GM21515 (cell line): Measurements from ENCODE around the gene NTM.

ENCODE experiments used
- ATAC-seq: cut with Tn5 transposase; IDR thresholded peaks from one replicate; pipeline ENCODE4 v1.9.1; 2021; ENCODE audit not compliant: unreplicated experiment

The NTM gene

DNA sequence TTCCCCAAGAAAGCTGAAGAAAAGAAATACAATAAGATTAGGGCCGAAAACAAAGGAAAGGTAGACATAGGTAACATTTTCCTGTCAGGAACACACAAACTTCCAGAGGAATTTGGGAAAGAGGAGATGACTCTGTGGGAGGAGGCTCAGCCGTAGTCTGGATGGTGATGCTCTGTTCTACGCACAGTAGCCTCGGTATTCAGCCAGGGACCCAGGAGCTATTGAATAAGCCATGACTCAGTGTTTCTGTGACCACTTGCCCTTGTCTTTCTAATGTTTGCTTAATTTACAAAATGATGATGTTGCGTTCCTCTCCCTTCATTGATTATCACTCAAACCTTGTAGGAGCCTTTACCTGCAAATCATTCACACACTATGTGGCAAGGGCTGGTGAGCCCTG lies 745.0 kb downstream of the NTM start:
- no peak for ATAC-seq

DNA sequence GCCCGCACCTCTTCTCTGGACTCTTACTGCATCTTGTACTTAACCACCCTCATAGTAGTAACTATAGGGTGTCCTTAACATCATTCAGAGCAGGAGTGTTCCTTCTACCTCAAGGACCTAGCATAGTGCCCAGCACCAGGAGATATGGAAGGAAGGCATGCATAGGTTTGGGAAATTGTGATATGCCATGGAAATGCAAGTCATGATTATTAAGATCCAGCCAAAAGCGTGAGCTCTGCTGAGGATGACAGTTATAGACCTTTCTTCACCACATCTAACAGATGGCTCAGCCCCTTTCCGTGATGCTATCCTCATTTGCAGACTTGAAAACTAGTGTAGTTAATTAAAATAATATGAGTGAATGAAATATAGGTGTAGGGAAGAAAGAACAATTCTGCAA lies 746.1 kb downstream of the NTM start:
- ATAC-seq: no peak

DNA sequence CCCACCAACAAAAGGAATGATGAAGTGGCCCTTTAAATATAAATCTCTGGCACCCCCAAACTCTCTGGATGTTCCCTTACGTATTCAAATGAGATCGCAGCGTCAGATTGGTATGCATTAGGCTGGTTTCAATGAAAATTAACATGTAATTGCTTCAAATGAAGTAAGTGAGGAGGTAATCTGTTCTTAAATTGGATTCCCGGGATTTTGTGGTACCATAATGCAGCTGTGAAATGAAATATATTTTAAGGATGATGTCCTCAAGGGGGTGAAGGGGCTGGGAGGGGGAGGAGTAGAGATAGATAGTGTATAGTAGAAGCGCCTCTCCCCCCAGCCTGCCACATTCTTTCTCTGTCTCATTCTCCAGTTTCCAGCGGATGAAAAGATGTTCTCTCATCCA lies 748.2 kb downstream of the NTM start:
- no peak for ATAC-seq

DNA sequence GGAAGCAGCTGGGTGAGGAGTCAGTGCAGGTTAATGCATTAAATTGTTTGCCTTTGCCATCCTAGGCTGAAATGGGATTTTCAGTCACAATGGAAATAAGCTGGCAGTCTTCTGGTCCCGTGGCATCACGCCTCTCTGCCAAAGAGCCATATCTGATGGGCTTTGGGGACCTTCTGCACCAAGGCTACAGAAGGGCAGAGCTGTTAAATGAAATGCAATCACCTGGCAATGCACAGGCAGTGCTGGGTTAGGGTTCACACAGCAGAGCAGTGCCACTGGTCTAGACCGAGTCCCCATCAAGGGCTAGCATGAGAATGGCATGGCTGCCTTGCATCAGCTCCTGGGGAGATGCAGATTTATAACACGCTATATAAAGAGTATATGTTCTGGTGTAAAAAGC lies 749.2 kb downstream of the NTM start:
- no peak for ATAC-seq

DNA sequence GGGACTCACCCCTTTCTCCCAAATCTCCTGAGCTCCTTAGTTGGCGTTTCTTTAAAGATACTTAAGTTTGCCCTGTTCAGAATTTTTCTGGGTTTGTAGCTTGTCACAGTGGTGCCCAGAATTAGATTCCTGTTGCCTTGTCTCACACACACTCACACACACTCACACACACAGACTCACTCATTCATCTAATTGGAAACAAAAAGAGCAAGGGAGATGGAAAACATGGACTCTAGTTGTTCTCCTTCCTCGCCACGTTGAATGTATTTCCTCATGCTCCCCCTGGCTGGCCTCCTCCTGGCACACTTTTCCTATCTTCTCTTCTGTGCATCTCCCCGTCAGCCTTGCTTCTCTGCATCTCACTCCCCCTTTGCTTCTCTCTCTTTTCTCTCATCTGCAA lies 752.3 kb downstream of the NTM start:
- no peak for ATAC-seq

DNA sequence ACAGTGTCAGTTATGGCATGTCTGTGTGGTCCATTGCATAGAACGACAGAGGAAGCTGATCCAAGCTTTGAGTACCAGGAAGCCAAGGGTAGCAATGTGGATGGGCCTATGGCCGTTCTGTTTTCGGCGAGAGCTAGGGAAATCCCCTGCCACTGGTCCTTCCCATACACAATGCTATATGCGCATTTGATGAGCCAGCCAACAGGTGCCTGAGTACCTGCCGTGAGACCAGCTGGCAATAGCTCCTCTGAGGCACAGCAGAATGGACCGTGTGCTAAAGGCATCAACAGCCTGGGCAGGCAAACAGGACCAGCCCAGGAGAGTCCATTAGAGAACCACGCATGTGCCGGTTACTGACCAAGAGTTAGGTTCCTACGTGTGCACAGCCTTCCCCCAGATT lies 753.0 kb downstream of the NTM start:
- no peak for ATAC-seq

DNA sequence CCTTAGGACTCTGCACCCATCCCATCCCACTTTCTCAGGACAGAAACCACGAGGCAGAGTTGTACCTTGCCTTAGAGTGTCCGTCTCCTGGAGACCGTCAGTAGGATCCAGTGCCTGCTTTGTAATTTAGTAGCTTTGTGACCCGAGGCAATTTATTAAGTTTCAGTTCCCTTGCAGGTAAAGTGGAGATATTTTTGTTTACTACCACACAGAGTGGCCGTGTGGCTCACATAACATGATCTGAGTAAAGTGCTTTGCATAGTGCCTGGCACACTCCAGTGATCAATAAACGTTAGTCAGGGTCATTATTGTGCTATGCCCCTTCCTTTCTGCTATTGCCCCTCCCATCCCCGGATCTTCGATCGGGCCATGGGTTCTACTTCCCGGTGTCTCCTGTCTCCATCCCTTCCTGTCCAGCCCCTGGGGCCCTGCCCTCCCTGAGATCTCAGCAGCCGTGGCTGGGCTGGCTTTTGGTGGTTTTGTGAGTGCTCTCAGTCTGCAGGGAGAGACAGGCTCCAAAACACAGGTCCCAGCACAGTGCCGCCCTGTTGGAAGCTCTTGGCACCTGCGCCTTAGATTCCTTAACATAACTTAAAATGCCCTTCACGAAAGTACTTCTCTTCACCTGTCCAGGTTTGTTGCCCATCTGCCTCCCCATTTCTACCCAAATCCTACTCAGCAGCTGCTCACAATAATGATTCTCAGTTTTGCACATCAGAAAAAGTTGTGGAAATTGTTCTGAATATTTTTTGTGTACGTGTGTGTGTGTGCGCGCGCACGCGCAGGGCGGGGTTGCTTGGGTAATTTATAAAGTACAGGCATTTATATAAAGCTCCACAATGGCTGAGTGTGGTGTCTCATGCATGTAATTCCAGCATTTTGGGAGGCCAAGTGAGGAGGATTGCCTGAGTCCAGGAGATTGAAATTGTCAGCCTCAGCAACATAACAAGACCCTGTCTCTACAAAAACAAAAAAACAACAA lies 753.7 kb downstream of the NTM start:
- ATAC-seq: no peak

DNA sequence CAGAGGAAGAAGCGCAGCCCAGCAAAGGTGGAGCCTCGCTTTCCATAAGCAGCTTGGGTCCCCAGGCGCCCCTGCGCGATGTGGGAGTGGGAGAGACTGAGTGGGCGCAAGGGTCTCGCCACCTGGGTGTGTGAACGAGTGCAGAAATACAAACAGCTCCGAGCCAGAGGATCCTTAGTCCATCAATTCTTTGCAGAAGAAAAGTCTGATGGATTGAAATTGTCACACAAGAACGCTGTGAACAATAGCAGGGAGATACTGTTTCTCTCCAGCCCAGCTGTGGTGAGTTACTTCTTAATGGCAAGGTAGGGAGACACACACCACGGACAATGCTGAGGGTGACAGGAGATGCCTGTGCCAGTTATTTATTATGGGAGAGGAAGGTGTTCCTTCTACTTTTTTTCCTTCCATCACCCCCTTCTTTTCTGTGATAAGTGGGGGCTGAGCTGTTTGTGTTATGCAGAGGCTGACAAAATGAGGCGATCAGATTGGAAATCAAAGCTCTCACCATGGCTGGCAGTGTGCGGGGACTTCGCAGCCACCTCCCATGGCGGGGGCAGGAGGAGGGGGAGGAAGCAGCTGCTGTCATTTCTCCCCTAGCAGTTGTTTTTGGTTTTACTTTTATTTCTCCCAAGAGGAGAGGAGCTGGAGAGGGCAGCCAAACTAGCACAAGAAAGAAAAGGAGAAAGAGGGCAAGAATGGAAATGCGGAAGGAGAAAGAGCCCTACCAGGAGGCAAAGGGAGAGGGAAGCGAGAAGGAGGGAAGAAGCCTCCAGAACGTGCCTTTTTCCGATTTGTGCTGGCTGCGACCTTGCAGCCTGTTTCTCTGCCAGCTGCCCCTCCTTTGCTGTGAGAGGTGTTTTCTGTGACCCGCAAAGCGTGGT lies 755.8 kb downstream of the NTM start:
- peak; percentile 51 for ATAC-seq

DNA sequence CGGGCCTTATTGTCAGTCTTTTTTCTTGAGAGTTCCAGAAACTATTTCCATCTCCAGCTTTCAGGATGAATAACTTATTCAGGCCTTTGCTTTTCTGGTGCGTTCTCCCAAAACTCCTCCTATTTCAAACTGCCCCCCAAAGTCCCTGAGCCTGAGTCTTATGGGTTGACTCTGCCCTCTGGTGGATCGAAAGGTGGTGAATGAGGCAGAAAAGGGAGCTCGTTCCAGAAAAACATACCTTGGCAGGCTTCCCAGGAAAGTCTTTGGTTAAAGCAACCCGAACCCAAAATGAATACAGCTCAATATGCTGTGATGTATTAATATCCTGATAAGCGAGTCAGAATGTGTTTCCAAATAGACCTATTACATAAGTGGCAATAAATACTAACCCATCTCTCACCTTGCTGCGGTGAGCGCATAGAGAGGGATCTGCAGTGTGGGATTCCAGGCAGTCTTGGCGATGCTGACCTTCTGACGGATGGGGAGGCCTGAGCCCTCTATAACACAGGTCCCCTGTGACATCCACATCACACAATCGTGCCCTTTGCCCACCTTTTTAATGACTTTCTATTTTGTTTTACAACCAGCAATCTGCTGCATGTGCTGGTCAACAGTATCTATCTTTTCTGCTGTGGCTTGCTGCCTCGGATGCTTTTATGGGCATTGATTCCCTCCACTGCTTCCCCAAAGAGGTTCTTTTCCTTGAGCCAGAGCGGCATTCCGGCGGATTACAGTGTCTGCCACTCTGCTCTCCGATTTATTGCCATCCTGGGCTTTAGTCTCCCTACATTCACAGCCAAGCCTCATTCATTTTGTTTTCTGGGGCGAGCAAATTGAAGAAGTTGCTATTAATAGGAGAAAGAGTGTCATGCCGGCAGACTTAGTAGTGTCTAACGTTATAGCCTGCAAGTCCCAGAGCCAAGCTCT lies 756.8 kb downstream of the NTM start:
- no peak for ATAC-seq

DNA sequence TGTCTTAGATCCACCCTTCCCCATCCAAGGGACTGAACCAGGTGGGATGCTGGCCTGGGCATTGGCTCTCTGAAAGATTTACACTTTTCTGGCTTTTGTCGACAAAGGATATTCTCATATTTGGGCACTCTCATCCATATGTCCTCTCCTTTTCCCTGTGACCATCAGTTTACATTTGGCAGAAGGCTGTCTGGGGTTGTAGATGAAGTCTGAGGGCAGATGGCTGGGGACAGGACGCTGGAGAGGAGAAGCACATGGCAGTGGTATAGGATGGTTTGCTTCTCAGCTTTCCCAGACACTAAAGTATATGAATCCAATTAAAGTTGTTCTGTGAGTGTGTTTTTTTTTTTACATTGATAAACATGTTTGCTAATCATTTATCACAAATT lies 757.5 kb downstream of the NTM start:
- no peak for ATAC-seq

DNA sequence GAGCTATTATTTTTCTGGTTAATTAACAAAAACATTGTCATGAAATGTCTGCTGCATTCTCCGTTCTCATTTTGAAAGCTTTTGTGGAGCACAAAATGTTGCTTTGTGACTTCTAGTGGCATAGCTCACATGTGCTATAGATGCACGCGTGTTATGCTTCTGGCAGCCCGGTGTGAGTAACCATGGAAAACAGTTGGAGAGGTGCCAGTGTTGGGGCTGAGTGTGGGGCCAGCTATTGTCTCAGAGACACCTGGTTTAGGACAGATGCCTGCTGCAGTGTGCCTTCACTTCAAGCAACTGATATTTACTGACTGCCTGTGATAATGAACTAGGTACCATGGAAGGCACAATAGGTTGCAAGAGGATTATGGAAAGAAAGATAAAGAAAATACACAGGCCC lies 760.6 kb downstream of the NTM start:
- no peak for ATAC-seq

DNA sequence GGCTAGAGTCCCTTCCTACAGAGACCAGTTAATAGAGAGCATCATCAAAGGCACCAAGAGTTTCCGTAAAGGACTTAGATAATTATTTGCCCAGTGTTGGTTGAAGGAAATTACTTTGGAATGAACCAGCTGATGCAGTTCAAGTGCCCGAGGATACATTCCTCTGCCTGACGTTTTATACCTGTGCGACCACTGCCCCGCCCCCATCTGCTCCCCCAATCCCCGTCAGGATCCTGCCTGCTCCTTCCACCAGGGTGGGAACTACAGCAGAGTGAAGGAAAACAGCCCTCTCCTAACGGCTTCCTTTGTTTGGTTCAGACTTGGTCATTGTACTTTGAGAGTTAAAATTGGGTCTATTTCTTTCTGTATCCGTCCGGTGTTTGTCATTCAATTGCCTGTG lies 761.5 kb downstream of the NTM start:
- ATAC-seq: no peak

DNA sequence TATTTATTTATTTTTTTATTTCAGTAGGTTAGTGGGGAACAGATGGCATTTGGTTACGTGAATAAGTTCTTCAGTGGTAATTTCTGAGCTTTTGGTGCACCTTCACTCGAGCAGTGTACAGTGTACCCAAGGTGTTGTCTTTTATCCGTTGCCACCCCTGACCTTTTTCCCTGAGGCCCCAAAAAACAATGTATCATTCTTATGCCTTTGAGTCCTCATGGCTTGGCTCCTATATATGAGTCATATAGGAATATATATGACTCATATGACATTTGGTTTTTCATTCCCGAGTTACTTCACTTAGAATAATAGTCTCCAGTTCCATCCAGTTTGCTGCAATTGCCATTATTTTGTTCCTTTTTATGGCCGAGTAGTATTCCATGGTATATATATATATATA lies 763.9 kb downstream of the NTM start:
- ATAC-seq: no peak

DNA sequence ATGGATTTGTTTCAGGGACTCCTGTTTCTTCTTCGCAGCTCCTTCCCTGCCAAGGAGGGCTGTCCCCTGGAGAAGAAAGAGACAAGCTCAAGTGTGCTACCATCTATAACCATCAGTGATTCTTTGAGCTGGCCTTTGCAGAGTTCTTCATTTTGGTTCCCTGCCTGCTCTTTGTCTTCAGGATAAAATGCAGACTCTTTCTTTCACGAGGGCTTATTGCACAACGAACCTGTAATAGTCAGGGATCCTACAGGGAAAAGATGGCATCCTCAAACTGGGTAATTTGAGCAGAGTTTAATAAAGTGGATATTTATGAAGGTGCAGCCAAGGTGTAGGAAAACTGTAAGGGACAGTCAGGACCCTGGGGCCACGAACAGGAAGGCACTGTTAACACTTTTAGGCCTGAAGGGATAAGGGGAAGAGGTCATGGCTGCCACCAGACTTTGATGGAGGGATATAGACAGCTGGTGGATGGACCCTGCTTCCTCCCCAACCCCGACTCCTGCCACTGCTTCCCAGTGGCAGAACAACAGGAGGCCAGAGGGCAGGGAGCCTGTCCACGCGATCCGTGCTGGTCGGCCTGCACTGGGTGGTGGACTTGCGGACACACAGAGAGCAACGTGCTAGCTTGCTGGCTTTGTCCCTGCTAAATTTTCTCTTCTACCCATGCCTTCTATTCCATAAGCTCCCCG lies 767.0 kb downstream of the NTM start:
- ATAC-seq: no peak

DNA sequence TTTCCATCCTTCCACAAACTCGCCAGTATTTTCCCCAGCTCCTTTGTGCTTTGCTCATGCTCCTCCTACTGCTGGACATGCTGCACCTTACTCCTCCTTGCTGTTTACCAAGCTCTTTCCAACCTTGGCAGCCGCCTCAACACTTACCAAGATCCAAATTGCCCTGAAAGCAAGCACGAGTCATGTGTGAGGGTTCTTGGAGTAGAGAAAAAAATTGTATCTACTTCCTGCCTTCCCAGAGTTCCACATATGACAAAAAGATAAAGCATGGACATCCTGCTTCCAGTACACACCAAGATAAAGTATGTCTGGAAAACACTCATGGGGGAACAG lies 767.5 kb downstream of the NTM start:
- ATAC-seq: no peak

DNA sequence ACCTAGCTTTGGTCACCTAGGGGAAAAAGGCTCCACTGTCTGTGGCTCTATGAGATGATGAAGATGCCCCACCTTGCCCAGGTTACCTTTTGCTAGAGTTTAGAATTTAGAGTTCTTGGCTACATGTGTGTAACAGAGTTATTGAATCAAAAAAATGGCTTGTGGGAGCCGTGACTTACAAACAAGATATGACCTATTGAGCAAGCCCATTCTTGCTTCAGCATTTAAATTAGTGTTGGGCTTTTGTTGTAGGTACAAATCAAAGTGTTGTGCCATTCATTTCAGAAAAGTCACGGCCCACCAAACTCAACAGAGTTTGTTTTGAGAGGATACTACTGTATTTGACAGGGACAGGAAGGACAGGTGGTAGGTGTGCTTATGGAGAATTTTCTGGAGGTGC lies 768.8 kb downstream of the NTM start:
- ATAC-seq: no peak

DNA sequence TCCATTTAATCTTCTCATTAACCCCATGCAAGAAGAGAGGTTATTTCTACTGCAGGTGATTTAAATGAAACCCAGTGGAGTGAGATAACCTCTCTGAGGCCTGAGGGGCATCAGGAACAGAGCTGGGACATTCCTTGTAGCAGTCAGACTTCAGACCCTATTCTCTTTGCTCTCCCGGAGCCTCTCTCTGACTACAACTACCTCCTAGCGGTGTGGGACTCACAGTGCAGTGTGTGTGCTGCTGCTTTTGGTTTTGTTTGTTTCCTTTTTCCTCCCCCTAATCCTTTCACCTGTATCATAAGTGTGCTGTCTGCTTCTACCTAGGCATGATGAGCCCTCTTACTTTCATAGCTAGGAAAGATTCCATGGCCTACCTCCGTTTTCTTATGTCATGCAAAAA lies 769.6 kb downstream of the NTM start:
- no peak for ATAC-seq

DNA sequence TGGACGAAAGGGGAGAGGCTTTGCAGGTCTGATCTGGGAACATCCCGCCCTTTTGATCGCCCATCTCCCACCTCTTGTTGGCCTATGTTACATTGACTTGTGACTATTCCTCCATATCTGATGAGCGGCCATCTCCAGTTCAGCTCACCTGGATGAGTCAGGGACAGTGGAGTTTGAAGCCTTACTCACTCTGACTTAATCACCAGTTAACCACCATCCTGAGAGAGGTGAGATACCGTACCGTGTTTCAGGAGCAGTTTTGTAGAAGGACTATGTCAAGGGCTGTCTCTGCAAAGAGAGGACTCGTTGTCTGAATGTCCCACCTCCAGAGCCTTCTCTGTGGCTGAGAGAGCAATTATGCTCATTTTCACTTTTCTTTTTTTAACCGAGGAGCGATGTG lies 771.7 kb downstream of the NTM start:
- no peak for ATAC-seq

DNA sequence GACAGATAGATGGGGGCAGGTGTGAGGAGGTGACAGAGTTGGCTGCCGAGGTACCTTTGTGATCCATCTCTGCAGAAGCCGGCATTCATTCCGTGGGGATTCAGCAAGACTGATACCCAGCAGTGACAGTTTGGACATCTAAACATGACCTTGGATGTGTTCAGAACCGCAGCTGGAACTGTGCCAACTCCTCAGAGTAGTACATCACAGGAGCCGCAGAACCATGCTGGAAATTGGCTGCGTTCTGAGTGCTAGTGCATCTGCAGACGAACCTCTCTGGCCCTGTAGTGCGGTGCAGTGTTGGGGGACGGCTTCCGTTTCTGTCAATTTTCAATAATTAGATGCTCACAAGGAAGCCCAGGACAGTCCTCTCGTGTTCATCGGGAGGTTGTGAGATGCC lies 772.1 kb downstream of the NTM start:
- no peak for ATAC-seq

DNA sequence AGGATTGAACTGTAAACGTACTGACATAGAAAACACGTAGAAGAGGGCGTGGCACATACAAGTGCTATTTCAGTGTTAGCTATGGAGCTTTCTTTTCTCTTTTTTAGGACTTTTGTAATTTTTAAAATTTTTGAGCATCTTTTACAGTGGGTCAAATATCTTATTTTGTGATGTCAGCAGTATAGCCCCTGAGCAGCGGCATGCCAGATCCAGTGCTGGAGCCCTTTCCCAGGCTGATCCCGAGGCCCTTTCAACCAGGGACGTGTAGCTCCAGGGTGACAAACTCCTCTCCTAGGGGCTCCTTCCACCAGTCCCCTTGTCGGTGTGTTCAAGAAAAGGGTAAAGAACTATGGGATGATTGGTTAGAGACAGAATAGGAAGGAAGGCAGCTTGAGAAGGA lies 777.0 kb downstream of the NTM start:
- ATAC-seq: no peak

DNA sequence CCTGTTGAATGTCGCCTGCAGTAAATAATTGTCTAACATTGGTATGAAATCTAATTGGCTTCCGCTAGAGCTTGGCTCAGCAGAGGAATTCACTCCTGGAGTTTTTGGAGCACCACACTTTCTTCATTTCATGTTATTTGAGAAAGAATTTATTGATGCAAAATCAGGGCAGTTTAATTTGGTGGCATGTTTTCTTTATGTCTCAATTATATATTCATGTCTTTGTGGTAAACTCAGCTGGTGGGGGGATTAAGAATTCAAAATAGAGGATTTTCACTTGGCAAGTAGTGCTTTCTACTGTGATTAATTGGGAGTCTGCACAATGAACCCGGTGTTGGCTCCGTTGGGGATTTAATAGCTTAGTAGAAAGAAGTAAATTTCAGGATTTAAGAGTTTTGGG lies 784.4 kb downstream of the NTM start:
- no peak for ATAC-seq
